ENCODE data around the gene SLC1A4.
"Not testable (repeated sequence)": the region's sequence is repeated elsewhere in the genome, so short reads cannot be mapped to it uniquely, and the experiment has no call there.

Gene SLC1A4

GRCh38 chr2:64952511-64953482, 36.4 kb upstream of the SLC1A4 start:
- no peak overlapping the region for H3K27ac ChIP-seq
- TF ChIP-seq CTCF (conservative IDR thresholded peaks at IDR 0.05), result no peak

GRCh38 chr2:64955467-64955866, 33.7 kb upstream of the SLC1A4 start:
- no peak for TF ChIP-seq CTCF (conservative IDR thresholded peaks at IDR 0.05)
- no peak overlapping the region for H3K27ac ChIP-seq

- H3K27ac ChIP-seq, result no peak overlapping the region
- no peak for TF ChIP-seq CTCF (conservative IDR thresholded peaks at IDR 0.05)
Observed at GRCh38 chr2:64957109-64957903, 31.9 kb upstream of the SLC1A4 start.

- no peak for TF ChIP-seq CTCF (conservative IDR thresholded peaks at IDR 0.05)
- no peak overlapping the region for H3K27ac ChIP-seq
Observed at GRCh38 chr2:64958556-64958955, 30.6 kb upstream of the SLC1A4 start.

GRCh38 chr2:64960819-64961218, 28.4 kb upstream of the SLC1A4 start:
- no peak overlapping the region for H3K27ac ChIP-seq
- no peak for TF ChIP-seq CTCF (conservative IDR thresholded peaks at IDR 0.05)

- H3K27ac ChIP-seq, result not testable (repeated sequence)
Observed at GRCh38 chr2:64963138-64963537, 26.1 kb upstream of the SLC1A4 start.

GRCh38 chr2:64963719-64964118, 25.5 kb upstream of the SLC1A4 start:
- no peak; the same call in 1 of the 2 replicates for TF ChIP-seq CTCF (conservative IDR thresholded peaks at IDR 0.05)
- no peak overlapping the region for H3K27ac ChIP-seq
